GM12874 (cell line): ENCODE measurements around the gene ZNF574.

ENCODE experiments used
- TF ChIP-seq, protein P1 (sequence below): IDR thresholded peaks from 2 replicates; pipeline ENCODE4 v1.5.1; 2011; ENCODE audit warnings: low read depth, mild to moderate bottlenecking, control low read depth, low read length, moderate library complexity; ENCODE audit not compliant: insufficient read depth

Gene ZNF574

GRCh38 chr19:42034640-42035391 lies 41.1 kb upstream of the ZNF574 start:
- TF ChIP-seq, protein P1, sequence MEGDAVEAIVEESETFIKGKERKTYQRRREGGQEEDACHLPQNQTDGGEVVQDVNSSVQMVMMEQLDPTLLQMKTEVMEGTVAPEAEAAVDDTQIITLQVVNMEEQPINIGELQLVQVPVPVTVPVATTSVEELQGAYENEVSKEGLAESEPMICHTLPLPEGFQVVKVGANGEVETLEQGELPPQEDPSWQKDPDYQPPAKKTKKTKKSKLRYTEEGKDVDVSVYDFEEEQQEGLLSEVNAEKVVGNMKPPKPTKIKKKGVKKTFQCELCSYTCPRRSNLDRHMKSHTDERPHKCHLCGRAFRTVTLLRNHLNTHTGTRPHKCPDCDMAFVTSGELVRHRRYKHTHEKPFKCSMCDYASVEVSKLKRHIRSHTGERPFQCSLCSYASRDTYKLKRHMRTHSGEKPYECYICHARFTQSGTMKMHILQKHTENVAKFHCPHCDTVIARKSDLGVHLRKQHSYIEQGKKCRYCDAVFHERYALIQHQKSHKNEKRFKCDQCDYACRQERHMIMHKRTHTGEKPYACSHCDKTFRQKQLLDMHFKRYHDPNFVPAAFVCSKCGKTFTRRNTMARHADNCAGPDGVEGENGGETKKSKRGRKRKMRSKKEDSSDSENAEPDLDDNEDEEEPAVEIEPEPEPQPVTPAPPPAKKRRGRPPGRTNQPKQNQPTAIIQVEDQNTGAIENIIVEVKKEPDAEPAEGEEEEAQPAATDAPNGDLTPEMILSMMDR = peak; percentile 84

DNA sequence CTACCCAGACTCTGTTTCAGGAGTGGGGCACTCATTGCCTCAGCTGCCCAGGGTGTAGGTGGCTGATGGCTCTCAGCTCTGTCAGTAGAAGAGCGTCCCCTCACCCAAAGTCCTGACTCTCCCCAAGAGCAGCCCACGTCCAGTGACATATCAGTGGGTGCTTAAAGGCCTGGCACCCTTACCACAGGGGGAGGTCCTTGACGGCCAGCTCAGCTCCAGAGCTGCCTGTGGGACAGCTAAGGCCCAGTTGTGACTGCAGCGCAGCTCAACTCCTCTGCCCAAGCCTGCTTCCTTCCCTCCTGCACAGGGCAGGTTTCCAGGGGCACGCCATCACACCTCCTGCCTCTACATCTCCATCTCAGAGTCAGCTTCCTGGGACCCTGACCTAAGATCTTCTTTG lies 38.3 kb upstream of the ZNF574 start:
- TF ChIP-seq, protein P1 = no peak

GRCh38 chr19:42038666-42039065 lies 37.3 kb upstream of the ZNF574 start:
- TF ChIP-seq, protein P1 = no peak

GRCh38 chr19:42040031-42040430 lies 35.9 kb upstream of the ZNF574 start:
- TF ChIP-seq, protein P1 = no peak

- TF ChIP-seq, protein P1 = no peak
These were observed 33.4 kb upstream of the ZNF574 start for GRCh38 chr19:42042455-42043170.

DNA sequence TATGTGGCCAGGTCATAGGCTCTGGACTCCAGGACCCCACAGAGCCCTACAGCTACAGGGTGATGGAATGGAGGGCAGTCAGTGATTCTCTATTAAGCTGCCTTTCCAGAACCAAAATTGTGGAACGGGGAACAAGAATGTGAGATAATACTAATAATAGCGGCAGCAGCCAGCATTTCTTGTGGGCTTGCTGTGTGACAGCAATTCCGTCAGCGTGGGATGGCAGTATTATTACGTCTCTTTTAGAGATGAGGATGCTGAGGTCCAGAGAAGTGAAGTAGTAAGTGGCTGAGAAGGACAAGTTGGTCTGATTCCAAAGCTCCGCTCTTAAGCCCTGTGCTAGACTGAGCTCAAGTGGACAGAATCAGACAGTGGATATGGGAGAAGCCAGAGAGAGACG lies 30.4 kb upstream of the ZNF574 start:
- TF ChIP-seq, protein P1 = no peak

- TF ChIP-seq, protein P1 = no peak
These were observed 27.0 kb upstream of the ZNF574 start for GRCh38 chr19:42048992-42049391.
